ENCODE data around the gene TMEM132A. TPM values are rescaled to one million over a fixed set of nuclear protein-coding genes. Genes with fewer than 3 reads are reported as not detected.

TMEM132A gene
- polyA plus RNA-seq, 1 of the 3 experiments (the other 2 are of a cell fraction): 66.9 TPM

DNA sequence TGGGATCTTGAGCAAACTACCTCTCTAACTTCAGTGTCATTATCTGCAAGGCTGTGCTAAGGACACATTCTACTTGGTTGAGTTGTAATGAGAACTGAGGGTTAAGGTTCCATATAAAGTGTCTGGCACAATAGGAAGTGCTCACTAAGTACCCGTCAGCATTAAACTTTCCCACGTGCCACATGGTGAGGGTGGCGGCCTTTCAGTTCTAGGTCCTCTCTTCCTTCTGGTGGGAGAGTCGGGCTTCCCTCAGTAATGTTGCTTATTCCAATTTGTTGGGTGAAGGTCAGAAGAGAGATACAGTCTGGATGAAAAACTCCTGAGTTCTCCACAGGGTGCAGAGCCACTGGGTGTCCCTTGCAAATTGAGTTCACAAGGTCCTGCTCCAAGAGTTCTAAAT is 42.6 kb downstream of the TMEM132A start (continued):
- TF ChIP-seq, protein P1, sequence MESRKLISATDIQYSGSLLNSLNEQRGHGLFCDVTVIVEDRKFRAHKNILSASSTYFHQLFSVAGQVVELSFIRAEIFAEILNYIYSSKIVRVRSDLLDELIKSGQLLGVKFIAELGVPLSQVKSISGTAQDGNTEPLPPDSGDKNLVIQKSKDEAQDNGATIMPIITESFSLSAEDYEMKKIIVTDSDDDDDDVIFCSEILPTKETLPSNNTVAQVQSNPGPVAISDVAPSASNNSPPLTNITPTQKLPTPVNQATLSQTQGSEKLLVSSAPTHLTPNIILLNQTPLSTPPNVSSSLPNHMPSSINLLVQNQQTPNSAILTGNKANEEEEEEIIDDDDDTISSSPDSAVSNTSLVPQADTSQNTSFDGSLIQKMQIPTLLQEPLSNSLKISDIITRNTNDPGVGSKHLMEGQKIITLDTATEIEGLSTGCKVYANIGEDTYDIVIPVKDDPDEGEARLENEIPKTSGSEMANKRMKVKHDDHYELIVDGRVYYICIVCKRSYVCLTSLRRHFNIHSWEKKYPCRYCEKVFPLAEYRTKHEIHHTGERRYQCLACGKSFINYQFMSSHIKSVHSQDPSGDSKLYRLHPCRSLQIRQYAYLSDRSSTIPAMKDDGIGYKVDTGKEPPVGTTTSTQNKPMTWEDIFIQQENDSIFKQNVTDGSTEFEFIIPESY (IDR thresholded peaks at IDR 0.05; ENCODE audit: borderline replicate concordance, low read depth): no peak
- no peak for TF ChIP-seq RCOR1 (IDR thresholded peaks at IDR 0.05; ENCODE audit: low read length)
- TF ChIP-seq EZH2phosphoT487 (IDR thresholded peaks at IDR 0.05; ENCODE audit: borderline replicate concordance, low read depth): no peak
- TF ChIP-seq CHD2 (IDR thresholded peaks at IDR 0.05; ENCODE audit: low read length, partially characterized antibody): no peak
- no peak for TF ChIP-seq POLR2AphosphoS5 (IDR thresholded peaks at IDR 0.05; ENCODE audit: low read depth, low read length)

DNA sequence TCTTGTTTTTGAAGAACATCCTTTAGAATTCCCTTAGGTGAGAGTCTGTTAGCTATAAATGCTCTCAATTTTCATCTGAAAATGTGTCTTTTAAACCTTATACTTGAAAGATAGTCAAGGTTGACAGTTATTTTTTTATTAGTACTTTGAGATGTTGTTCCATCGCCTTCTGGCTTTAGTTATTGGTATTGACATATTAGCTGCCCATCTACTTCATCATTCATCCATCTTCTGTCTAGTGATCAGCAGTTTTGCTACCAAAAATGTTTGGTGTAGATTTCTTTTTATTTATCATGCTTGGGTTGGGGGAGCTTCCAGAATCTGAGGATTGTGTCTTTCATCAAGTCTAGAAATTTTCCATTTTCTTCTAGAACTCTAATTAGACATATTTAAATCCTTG is 44.0 kb downstream of the TMEM132A start:
- TF ChIP-seq GABPA (IDR thresholded peaks at IDR 0.05; ENCODE audit: low read depth): no peak
- TF ChIP-seq GATA2 (CRISPR knock-in tag; IDR thresholded peaks at IDR 0.05): no peak
- TF ChIP-seq, protein P1 (IDR thresholded peaks at IDR 0.05; ENCODE audit: borderline replicate concordance, low read depth): no peak
- TF ChIP-seq CHD2 (IDR thresholded peaks at IDR 0.05; ENCODE audit: low read length, partially characterized antibody): no peak
- no peak for TF ChIP-seq JUND (IDR thresholded peaks at IDR 0.05)
- TF ChIP-seq MAX (IDR thresholded peaks at IDR 0.05; ENCODE audit: low read depth): no peak
- no peak for TF ChIP-seq RCOR1 (IDR thresholded peaks at IDR 0.05; ENCODE audit: low read length)
- TF ChIP-seq SMC3 (IDR thresholded peaks at IDR 0.05; ENCODE audit: low read depth, low read length): no peak
- TF ChIP-seq MEF2A (IDR thresholded peaks at IDR 0.05; ENCODE audit: borderline replicate concordance, low read depth): no peak
- TF ChIP-seq ELF1 (IDR thresholded peaks at IDR 0.05): no peak
- TF ChIP-seq USF2 (IDR thresholded peaks at IDR 0.05; ENCODE audit: borderline replicate concordance, low read depth, low read length): no peak
- no peak for TF ChIP-seq EP300 (IDR thresholded peaks at IDR 0.05; ENCODE audit: borderline replicate concordance in 1 of 2, low read depth in 1 of 2, low read length in 1 of 2)
- no peak for TF ChIP-seq RFX5 (IDR thresholded peaks at IDR 0.05; ENCODE audit: low read length)
- no peak for TF ChIP-seq FOXM1 (IDR thresholded peaks at IDR 0.05; ENCODE audit: low read depth)
- TF ChIP-seq YY1 (IDR thresholded peaks at IDR 0.05; ENCODE audit: low read depth): no peak
- TF ChIP-seq CTCF (IDR thresholded peaks at IDR 0.05): no peak
- TF ChIP-seq, protein P2, sequence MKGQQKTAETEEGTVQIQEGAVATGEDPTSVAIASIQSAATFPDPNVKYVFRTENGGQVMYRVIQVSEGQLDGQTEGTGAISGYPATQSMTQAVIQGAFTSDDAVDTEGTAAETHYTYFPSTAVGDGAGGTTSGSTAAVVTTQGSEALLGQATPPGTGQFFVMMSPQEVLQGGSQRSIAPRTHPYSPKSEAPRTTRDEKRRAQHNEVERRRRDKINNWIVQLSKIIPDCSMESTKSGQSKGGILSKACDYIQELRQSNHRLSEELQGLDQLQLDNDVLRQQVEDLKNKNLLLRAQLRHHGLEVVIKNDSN (IDR thresholded peaks at IDR 0.05; ENCODE audit: borderline replicate concordance, low read depth): no peak
- TF ChIP-seq NFIC (IDR thresholded peaks at IDR 0.05; ENCODE audit: borderline replicate concordance): no peak
- no peak for TF ChIP-seq EZH2phosphoT487 (IDR thresholded peaks at IDR 0.05; ENCODE audit: borderline replicate concordance, low read depth)
- TF ChIP-seq RAD21 (IDR thresholded peaks at IDR 0.05; ENCODE audit: low read length): no peak
- no peaks in the 10 kb centered on the region for H4K20me1 ChIP-seq (ENCODE audit: insufficient read depth)
- no peak overlapping the region for H3K4me3 ChIP-seq (ENCODE audit: low read depth in 2 of 2, low read length in 1 of 2)
- peaks cover 4% of the 10 kb centered on the region; the same call in 1 of the 2 replicates for H3K27me3 ChIP-seq (ENCODE audit: insufficient read depth)
- DNase-seq: no peak
- H3F3A ChIP-seq (replicated peaks; ENCODE audit: insufficient read depth): no peaks in the 10 kb centered on the region
- no peaks in the 10 kb centered on the region for H3K9me2 ChIP-seq
- no peaks in the 10 kb centered on the region for H3K9me3 ChIP-seq
- POLR2A ChIA-PET: no interaction called here
- H3K36me3 ChIP-seq (replicated peaks in 1 of 2; ENCODE audit: control insufficient read depth in 1 of 2, insufficient read depth in 2 of 2, low read length in 1 of 2): no peaks in the 10 kb centered on the region
- no peak overlapping the region for H3K9ac ChIP-seq
- CTCF ChIA-PET: interaction anchor here (2.2 to 5.1 kb wide), 2 partner anchors 13 to 219 kb away, joined by 8 to 29 read pairs; no protein-coding TSS in a partner anchor
- 12% methylated on average over 1 of the region's 1 CpG for WGBS (ENCODE audit: low lambda C conversion rate)
- no peak overlapping the region for H2AFZ ChIP-seq (ENCODE audit: low read depth)
- no peaks in the 10 kb centered on the region for H3K4me1 ChIP-seq (ENCODE audit: control insufficient read depth in 1 of 2, insufficient read depth in 2 of 2, low read depth in 1 of 2, low read length in 1 of 2)
- no peak overlapping the region for H3K27ac ChIP-seq (ENCODE audit: low read depth in 2 of 2, low read length in 1 of 2)
- H3K79me2 ChIP-seq (ENCODE audit: insufficient read depth): no peaks in the 10 kb centered on the region
- no peak overlapping the region for H3K4me2 ChIP-seq
